ENCODE measurements around the gene CD44.

- TF ChIP-seq CTCF (IDR thresholded peaks at IDR 0.05), result no peak
- TF ChIP-seq POLR2AphosphoS5 (IDR thresholded peaks at IDR 0.05), result no peak
- TF ChIP-seq POLR2A (IDR thresholded peaks at IDR 0.05), result no peak
These were observed 5.8 kb downstream of the CD44 start for GRCh38 chr11:35144806-35145205.
